ENCODE data around the gene KRT33A.
"Not testable (repeated sequence)": the region's sequence is repeated elsewhere in the genome, so short reads cannot be mapped to it uniquely, and the experiment has no call there.

KRT33A gene

DNA sequence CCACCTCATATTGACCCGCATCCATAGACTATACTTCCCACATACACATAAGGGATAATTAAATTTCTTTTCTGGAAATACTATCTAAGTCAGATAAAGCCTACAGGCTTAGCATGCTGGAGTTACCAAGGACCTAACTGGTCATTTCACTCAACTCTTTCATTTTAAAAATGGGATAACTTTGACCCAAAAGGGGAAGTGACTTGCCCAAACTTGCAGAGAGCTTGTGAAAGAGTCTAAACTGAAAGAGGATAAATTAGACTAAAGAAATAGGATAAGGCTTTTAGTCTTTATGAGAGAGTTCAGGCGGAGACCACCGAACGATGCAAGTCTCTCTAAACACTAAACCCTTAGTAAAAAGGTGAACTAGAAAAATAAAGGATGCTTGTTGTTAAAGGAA is 3.9 kb upstream of the KRT33A start:
- TF ChIP-seq TAF1 (IDR thresholded peaks at IDR 0.05; ENCODE audit: borderline replicate concordance, low read depth, low read length): no peak
- TF ChIP-seq POLR2A (IDR thresholded peaks at IDR 0.05; ENCODE audit: low read depth, low read length): no peak
- no peak for TF ChIP-seq POLR2AphosphoS5 (IDR thresholded peaks at IDR 0.05; ENCODE audit: low read depth, low read length)
- DNase-seq (ENCODE audit: insufficient read length) (no peak), FAIRE-seq (no peak)

DNA sequence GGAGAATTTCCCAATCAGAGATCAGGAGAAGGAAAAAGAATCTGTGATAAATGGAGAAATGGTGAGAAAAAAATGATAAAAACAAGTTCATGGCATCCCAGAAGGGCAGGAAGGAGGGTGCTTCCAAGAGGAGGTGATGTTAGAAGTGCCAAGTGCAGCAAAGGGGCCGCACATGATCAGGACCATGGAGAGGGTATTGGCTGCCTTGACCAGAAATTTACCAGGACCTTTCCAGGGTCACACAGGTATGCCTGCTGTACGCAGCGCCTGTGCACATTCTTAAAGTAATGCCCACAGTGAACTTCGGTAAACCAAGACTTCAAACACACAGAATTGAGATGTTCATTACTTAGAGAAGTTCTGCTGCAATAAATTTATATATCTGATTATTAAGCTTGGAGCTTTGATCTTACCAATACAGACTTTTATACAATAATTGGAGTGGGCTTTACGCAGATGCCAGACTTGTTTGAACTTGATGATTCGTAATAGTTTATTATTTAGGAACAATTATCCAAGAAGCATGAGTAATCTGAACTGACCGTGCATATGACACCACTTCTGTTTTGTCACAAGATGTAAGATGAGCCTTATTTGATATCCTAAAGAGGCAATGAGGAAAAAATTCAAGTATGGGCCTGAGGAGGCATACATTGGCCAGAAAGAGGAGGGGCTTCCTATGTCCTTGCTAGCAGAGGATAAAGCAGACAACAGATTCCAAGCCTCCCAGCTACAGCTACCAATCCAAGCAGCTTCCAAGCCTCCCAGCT is 2.2 kb upstream of the KRT33A start:
- TF ChIP-seq POLR2AphosphoS5 (IDR thresholded peaks at IDR 0.05; ENCODE audit: low read depth, low read length): no peak
- no peak for DNase-seq (ENCODE audit: insufficient read length)
- no peak for FAIRE-seq

DNA sequence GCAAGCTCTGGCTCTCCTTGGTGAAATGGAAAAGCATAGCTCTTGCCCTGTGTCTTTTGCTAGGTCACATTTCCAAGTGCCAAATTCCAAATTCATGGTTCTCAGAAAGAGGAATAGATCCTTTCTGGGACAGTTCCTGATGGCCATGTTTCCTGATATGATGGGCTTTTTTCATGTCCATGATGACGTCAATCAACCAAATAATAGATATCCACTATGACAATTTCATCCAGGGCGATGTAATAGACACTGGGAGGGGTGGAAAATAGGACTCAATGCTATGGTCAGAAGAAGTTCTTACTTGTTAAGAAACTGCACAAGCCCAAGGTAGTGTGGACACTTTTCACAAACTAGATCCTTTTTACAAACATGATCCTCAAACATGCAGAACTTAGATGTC is 549 bp upstream of the KRT33A start:
- no peak for FAIRE-seq
- no peak for DNase-seq (ENCODE audit: insufficient read length)

DNA sequence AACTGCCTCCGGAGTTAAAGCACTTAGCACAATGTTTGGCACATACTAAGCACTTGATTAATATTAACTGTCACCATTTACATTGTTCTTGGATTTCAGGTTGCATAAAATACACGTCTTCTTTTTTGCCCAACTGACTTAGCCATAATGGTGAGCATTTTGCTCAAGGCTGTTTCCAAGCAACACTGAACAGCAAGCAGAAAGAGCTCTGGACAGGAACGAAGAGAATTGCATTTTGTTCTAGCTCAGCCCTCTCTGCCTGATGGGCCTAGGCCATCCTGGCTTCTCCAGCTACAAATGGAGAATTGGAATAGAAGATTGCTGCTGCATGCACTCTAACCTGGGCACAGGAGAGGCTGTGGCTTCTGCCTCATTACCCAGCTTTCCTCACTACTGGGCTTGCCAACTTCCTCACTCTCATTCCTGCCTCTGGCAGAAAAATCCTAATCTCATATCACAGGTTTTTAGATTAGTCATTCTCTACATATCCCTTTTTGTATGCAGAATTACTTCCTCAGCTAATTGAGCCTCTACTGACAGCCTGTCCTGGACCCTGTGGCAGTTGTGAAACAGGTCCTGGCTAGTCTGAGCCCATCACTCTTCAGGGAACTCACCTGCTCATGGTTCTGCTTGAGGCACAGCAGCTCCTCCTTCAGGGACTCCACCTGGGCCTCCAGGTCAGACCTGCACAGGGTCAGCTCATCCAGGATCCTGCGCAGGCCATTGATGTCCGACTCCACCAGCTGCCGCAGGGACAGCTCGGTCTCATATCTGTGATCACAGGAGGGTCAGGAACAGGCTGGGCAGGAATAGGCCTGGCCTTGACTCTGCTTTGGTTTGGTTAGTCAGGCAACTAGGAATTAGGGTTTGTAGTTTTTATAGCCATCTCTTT is 2.5 kb downstream of the KRT33A start:
- FAIRE-seq (no peak), DNase-seq (ENCODE audit: insufficient read length) (no peak)
- no peak for TF ChIP-seq POLR2AphosphoS5 (IDR thresholded peaks at IDR 0.05; ENCODE audit: low read depth, low read length)

More for the DNA sequence above, 549 bp upstream of the KRT33A start:
- TF ChIP-seq POLR2AphosphoS5 (IDR thresholded peaks at IDR 0.05; ENCODE audit: low read depth, low read length): no peak
- TF ChIP-seq POLR2A (IDR thresholded peaks at IDR 0.05; ENCODE audit: low read depth, low read length): no peak
- no peak for TF ChIP-seq TAF1 (IDR thresholded peaks at IDR 0.05; ENCODE audit: borderline replicate concordance, low read depth, low read length)

DNA sequence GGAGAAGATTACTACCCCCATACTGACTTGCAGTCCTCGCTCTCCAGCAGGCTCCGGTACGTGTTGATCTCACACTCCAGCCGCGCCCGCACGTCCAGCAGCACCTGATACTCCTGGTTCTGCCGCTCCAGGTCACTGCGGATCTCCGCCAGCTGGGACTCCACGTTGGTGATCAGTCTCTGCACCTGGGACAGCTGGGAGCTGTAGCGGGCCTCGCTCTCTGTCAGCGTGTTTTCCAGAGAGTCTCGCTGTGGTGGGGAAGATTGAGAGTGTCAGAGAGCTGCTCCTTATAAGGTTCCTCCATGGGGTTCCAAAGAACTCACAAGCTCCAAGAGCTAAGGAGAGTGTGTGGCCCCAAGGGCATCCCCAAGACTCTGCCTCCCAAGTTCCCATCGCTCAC is 4.2 kb downstream of the KRT33A start:
- FAIRE-seq; DNase-seq (ENCODE audit: insufficient read length): not testable (repeated sequence)

DNA sequence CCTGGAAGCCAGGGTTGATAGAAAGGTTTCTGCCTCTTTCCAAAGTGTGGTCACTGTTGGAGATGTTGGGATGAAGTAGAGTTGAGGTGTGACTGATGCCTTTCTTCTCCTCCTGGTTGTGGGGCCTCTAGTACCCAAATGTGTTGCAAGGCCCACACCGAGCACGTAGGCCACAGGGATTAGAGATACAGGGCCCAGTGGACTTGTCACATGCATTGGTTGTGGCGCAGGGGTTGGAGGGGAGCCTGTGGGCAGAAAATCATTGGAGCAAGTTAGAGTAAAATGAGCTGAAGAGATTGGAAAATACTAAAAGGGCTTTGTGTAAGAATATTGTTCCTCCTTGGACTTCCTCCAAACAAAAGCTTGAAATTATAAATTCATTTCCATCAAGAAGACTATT is 4.6 kb downstream of the KRT33A start:
- TF ChIP-seq POLR2A (IDR thresholded peaks at IDR 0.05; ENCODE audit: low read depth, low read length): no peak
- DNase-seq (ENCODE audit: insufficient read length) (no peak), FAIRE-seq (no peak)

DNA sequence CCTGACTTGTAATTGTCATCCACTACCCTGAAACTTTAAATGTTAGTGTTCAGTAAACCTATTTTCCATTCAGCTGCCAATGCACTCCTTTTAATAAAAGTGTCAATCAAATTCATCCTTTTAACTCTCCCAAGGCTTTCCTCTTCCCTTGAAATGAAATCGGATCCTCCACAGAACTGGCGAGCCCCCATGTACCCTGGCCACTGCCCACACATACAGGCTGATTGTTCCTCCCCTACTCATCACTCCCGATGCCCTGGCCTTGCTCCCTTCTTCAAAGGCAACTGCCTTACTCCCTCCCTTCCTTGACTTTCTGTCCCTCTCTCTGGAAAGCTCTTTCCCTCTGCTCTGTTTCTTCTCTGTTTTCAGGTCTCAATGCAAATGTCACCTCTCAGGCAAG is 7.6 kb downstream of the KRT33A start:
- TF ChIP-seq POLR2A (IDR thresholded peaks at IDR 0.05; ENCODE audit: low read depth, low read length) (no peak), POLR2AphosphoS5 (IDR thresholded peaks at IDR 0.05; ENCODE audit: low read depth, low read length) (no peak), TAF1 (IDR thresholded peaks at IDR 0.05; ENCODE audit: borderline replicate concordance, low read depth, low read length) (no peak)
- no peak for FAIRE-seq
- no peak for DNase-seq (ENCODE audit: insufficient read length)

DNA sequence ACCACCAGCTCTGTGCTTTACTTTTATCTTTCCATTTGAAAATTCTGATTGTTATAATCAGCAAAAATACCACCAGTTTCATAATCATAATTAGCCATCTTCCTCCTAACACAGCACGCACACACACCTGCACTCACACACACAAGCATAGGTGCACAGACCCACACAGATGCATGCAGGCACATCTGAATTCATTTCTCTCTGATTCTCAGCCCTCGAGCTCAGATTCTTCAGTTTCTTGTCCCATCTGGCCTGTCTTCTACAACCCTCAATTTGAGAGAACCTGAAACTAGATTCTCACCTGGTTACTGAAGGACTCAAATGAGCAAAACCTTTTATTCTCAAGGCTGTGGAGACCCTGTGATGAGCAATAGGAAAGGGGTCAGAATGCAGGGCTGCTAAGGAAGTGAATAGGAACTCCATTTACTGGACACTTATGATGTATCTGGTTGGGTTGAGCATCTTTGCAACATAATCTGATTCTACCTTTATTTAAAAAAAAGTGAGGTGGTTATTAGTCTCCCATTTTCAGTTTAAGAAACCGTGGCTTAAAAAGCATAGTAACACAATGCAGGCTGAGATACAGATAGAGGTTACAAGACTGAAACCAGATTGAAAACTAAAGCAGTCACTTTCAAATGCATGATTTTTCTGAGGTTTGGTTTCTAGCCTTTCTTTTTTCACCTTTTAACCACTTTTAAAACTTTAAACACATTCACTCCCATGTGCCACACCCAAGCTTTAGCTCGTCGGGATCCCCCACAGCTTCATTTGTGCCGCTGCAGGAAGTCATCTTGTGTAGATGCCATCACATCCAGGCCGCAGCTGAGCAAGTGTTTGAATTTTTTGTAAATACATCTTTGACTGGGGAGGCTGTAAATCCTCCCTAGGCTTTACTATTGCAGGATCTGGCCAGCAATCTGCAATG is 9.4 kb downstream of the KRT33A start:
- no peak for FAIRE-seq
- no peak for TF ChIP-seq TAF1 (IDR thresholded peaks at IDR 0.05; ENCODE audit: borderline replicate concordance, low read depth, low read length)
- TF ChIP-seq POLR2A (IDR thresholded peaks at IDR 0.05; ENCODE audit: low read depth, low read length): no peak
- no peak for TF ChIP-seq POLR2AphosphoS5 (IDR thresholded peaks at IDR 0.05; ENCODE audit: low read depth, low read length)
- no peak for DNase-seq (ENCODE audit: insufficient read length)

DNA sequence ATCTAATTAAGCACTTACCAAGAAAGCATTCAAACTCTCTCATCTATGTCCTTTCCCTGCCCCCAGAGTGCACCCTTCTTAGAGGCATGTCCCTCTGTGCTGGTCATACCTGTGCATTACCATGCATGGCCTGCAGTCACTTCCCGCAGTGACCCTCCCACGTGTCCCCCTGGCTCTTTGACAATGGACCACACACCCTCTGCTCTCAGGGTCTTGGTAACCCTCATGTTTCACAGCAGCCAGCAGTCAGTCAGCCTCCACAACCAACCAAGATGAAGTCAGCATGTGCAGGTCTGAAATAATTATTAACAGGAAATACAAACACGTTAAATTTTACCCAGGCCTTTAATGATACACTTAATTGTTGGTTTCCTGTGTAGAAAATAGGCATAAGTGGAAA is 10.1 kb downstream of the KRT33A start:
- TF ChIP-seq POLR2AphosphoS5 (IDR thresholded peaks at IDR 0.05; ENCODE audit: low read depth, low read length): no peak
- TF ChIP-seq TAF1 (IDR thresholded peaks at IDR 0.05; ENCODE audit: borderline replicate concordance, low read depth, low read length): no peak
- TF ChIP-seq POLR2A (IDR thresholded peaks at IDR 0.05; ENCODE audit: low read depth, low read length): no peak
- FAIRE-seq (no peak), DNase-seq (ENCODE audit: insufficient read length) (no peak)

DNA sequence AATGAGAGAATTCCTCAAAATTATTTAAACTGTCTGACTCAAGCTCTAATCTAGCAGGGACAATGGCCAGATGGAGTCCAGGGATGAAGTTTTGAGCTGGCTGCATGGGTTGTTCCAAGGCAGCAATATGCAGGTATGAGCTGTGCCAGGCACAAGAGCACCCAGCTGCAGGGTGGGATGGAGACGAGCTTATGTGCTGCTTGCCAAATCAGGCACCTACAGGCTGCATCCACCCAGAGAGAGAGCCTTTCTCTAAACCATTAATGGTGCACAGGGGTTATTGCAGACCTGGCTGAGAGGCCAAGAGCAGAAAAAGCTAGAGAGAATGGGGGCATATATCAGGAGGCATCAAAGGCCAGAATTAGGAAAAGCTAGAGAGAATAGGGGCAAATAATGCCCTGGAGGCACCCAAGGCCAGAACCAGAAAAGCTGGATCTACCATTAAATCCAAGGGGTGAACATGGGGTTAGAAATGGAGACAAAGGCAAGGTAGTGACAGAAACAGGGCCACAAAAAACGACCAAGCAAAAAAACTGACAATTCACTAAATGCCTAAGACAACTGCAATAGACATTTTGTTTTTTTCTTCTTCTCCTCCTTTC is 11.0 kb downstream of the KRT33A start:
- DNase-seq (ENCODE audit: insufficient read length) (no peak), FAIRE-seq (no peak)
- TF ChIP-seq TAF1 (IDR thresholded peaks at IDR 0.05; ENCODE audit: borderline replicate concordance, low read depth, low read length) (no peak), POLR2AphosphoS5 (IDR thresholded peaks at IDR 0.05; ENCODE audit: low read depth, low read length) (no peak), POLR2A (IDR thresholded peaks at IDR 0.05; ENCODE audit: low read depth, low read length) (no peak)

DNA sequence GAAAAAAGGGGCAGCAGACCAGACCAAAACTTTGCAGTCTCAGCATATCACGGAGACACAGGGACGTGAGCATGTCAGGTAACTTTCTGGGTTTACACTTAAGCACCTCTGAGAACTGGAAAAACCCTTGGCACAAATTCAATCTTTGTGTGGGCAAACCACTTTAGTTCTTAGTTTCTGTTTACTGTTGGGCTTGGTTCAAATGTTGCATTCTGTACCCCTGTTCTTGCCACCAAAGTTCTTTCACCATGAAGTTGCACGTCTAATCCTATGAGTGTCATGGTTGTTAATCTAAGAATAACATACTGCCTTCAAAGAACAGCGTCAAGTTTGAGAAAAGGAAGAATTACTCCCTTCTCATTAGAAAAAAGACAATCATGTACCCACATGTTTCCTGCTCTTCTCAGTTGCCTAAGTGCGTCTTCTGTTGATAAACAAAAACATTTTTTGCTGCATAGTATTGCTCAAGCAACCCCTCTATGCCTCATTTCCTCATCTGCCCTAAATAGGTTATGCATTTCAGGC is 11.6 kb downstream of the KRT33A start:
- DNase-seq (ENCODE audit: insufficient read length) (no peak), FAIRE-seq (no peak)
- TF ChIP-seq TAF1 (IDR thresholded peaks at IDR 0.05; ENCODE audit: borderline replicate concordance, low read depth, low read length): no peak
- no peak for TF ChIP-seq POLR2A (IDR thresholded peaks at IDR 0.05; ENCODE audit: low read depth, low read length)
- no peak for TF ChIP-seq POLR2AphosphoS5 (IDR thresholded peaks at IDR 0.05; ENCODE audit: low read depth, low read length)

All from GM12892 (cell line).